HEK293 (cell line): Measurements from ENCODE around the gene B4GAT1.

Source experiments
- BCL11B ChIP-seq: fragments of 450-650 bp; formaldehyde crosslinking; IDR thresholded peaks from 2 replicates; pipeline ENCODE4 v1.5.1; 2016; ENCODE audit warnings: low read depth, missing biosample characterization, missing genetic modification characterization
- CTCF ChIP-seq: fragments of 450-650 bp; formaldehyde crosslinking; IDR thresholded peaks from 2 replicates; pipeline ENCODE4 v1.5.1; 2016; ENCODE audit warnings: missing biosample characterization, missing genetic modification characterization
- GLI4 ChIP-seq: fragments of 450-650 bp; formaldehyde crosslinking; IDR thresholded peaks from 2 replicates; pipeline ENCODE4 v1.5.1; 2016; ENCODE audit warnings: missing biosample characterization, missing genetic modification characterization
- MEIS1 ChIP-seq: sonication (generic); formaldehyde crosslinking; IDR thresholded peaks from 2 replicates; pipeline ENCODE4 v1.8.1; 2022; ENCODE audit warnings: missing genetic modification reagents, mild to moderate bottlenecking, borderline replicate concordance
- TCF7L2 ChIP-seq: IDR thresholded peaks from 2 replicates; pipeline ENCODE4 v1.6.1; 2011; ENCODE audit warnings: low read depth, mild to moderate bottlenecking, inconsistent platforms, low read length, moderate library complexity, borderline replicate concordance
- ZBTB6 ChIP-seq: fragments of 450-650 bp; formaldehyde crosslinking; IDR thresholded peaks from 2 replicates; pipeline ENCODE4 v1.5.1; 2017; ENCODE audit warnings: missing biosample characterization, missing genetic modification characterization
- ZNF155 ChIP-seq: fragments of 450-650 bp; formaldehyde crosslinking; IDR thresholded peaks from 2 replicates; pipeline ENCODE4 v1.5.1; 2016; ENCODE audit warnings: missing biosample characterization, missing genetic modification characterization
- ZNF174 ChIP-seq: fragments of 450-650 bp; formaldehyde crosslinking; IDR thresholded peaks from 2 replicates; pipeline ENCODE4 v1.5.0; 2017; ENCODE audit warnings: missing biosample characterization, mild to moderate bottlenecking, missing genetic modification characterization
- ZNF274 ChIP-seq, 2 experiments: fragments of 200-500 bp in 1 of 2; fragments of 450-650 bp in 1 of 2; sonication (Bioruptor generic) in 1 of 2; formaldehyde crosslinking in 1 of 2; IDR thresholded peaks; 2 replicates each; pipeline versions ENCODE4 v1.5.1 to v1.6.1; 2014 to 2016; ENCODE audit warnings: borderline replicate concordance in 1 of 2, inconsistent platforms in 1 of 2, low read length in 1 of 2, missing biosample characterization in 1 of 2, missing genetic modification characterization in 1 of 2
- ZNF335 ChIP-seq: fragments of 450-650 bp; formaldehyde crosslinking; conservative IDR thresholded peaks from 2 replicates; pipeline ENCODE4 v1.5.1; 2016; ENCODE audit warnings: missing biosample characterization, missing genetic modification characterization
- ZNF398 ChIP-seq: fragments of 450-650 bp; formaldehyde crosslinking; IDR thresholded peaks from 2 replicates; pipeline ENCODE4 v1.5.1; 2017; ENCODE audit warnings: missing biosample characterization, missing genetic modification characterization
- ZNF48 ChIP-seq: fragments of 450-650 bp; formaldehyde crosslinking; IDR thresholded peaks from 2 replicates; pipeline ENCODE4 v1.5.1; 2016; ENCODE audit warnings: missing biosample characterization, missing genetic modification characterization
- ZNF488 ChIP-seq: fragments of 450-650 bp; formaldehyde crosslinking; IDR thresholded peaks from 2 replicates; pipeline ENCODE4 v1.5.1; 2016; ENCODE audit warnings: missing biosample characterization, missing genetic modification characterization
- ZNF596 ChIP-seq: fragments of 450-650 bp; IDR thresholded peaks from 2 replicates; pipeline ENCODE4 v1.5.0; 2018; ENCODE audit warnings: missing biosample characterization, mild to moderate bottlenecking, missing genetic modification characterization, moderate library complexity
- ZNF624 ChIP-seq: fragments of 450-650 bp; formaldehyde crosslinking; IDR thresholded peaks from 2 replicates; pipeline ENCODE4 v1.5.1; 2017; ENCODE audit warnings: missing biosample characterization, missing genetic modification characterization
- ZNF658 ChIP-seq: fragments of 450-650 bp; formaldehyde crosslinking; IDR thresholded peaks from 2 replicates; pipeline ENCODE4; 2016; ENCODE audit warnings: missing biosample characterization, missing genetic modification characterization
- ZNF707 ChIP-seq: fragments of 450-650 bp; formaldehyde crosslinking; IDR thresholded peaks from 2 replicates; pipeline ENCODE4 v1.5.1; 2016; ENCODE audit warnings: missing biosample characterization, missing genetic modification characterization
- TF ChIP-seq, protein P1 (sequence below): fragments of 450-650 bp; formaldehyde crosslinking; IDR thresholded peaks from 2 replicates; pipeline ENCODE4 v1.5.1; 2016; ENCODE audit warnings: missing biosample characterization, missing genetic modification characterization
- TF ChIP-seq, protein P2 (sequence below): fragments of 450-650 bp; formaldehyde crosslinking; IDR thresholded peaks from 2 replicates; pipeline ENCODE4 v1.5.1; 2016; ENCODE audit warnings: missing biosample characterization, missing genetic modification characterization
- TF ChIP-seq, protein P3 (sequence below): fragments of 450-650 bp; formaldehyde crosslinking; IDR thresholded peaks from 2 replicates; pipeline ENCODE4 v1.5.1; 2016; ENCODE audit warnings: missing biosample characterization, missing genetic modification characterization
- TF ChIP-seq, protein P4 (sequence below): fragments of 450-650 bp; formaldehyde crosslinking; IDR thresholded peaks from 2 replicates; pipeline ENCODE4 v1.5.1; 2016; ENCODE audit warnings: missing biosample characterization, missing genetic modification characterization
- TF ChIP-seq, protein P5 (sequence below): fragments of 450-650 bp; formaldehyde crosslinking; IDR thresholded peaks from 2 replicates; pipeline ENCODE4 v1.5.1; 2016; ENCODE audit warnings: missing biosample characterization, missing genetic modification characterization

Gene B4GAT1

GRCh38 chr11:66371627-66372415, 24.4 kb upstream of the B4GAT1 start, which contains the start of gene SLC29A2 (continued):
- TF ChIP-seq, protein P1, sequence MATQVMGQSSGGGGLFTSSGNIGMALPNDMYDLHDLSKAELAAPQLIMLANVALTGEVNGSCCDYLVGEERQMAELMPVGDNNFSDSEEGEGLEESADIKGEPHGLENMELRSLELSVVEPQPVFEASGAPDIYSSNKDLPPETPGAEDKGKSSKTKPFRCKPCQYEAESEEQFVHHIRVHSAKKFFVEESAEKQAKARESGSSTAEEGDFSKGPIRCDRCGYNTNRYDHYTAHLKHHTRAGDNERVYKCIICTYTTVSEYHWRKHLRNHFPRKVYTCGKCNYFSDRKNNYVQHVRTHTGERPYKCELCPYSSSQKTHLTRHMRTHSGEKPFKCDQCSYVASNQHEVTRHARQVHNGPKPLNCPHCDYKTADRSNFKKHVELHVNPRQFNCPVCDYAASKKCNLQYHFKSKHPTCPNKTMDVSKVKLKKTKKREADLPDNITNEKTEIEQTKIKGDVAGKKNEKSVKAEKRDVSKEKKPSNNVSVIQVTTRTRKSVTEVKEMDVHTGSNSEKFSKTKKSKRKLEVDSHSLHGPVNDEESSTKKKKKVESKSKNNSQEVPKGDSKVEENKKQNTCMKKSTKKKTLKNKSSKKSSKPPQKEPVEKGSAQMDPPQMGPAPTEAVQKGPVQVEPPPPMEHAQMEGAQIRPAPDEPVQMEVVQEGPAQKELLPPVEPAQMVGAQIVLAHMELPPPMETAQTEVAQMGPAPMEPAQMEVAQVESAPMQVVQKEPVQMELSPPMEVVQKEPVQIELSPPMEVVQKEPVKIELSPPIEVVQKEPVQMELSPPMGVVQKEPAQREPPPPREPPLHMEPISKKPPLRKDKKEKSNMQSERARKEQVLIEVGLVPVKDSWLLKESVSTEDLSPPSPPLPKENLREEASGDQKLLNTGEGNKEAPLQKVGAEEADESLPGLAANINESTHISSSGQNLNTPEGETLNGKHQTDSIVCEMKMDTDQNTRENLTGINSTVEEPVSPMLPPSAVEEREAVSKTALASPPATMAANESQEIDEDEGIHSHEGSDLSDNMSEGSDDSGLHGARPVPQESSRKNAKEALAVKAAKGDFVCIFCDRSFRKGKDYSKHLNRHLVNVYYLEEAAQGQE = no peak
- TF ChIP-seq ZNF596 (no peak), ZNF274 (IDR thresholded peaks at IDR 0.05; ENCODE audit: low read length) (no peak), ZNF274 (tag by site-specific recombination; IDR thresholded peaks at IDR 0.05; ENCODE audit: borderline replicate concordance) (no peak), BCL11B (tag by site-specific recombination) (0 out of 2 replicates have a peak, but pooled peaks have one; percentile 40), ZNF335 (tag by site-specific recombination) (peak; percentile 96), ZNF624 (tag by site-specific recombination) (no peak), ZBTB6 (tag by site-specific recombination) (no peak), ZNF398 (tag by site-specific recombination) (peak; percentile 98), TCF7L2 (no peak), CTCF (tag by site-specific recombination) (0 out of 2 replicates have a peak, but pooled peaks have one; percentile 24), ZNF488 (no peak), ZNF174 (no peak), MEIS1 (no peak), GLI4 (tag by site-specific recombination) (no peak), ZNF48 (tag by site-specific recombination) (no peak), ZNF155 (tag by site-specific recombination) (no peak), ZNF707 (tag by site-specific recombination) (no peak), ZNF658 (tag by site-specific recombination) (no peak)
- TF ChIP-seq, protein P2, sequence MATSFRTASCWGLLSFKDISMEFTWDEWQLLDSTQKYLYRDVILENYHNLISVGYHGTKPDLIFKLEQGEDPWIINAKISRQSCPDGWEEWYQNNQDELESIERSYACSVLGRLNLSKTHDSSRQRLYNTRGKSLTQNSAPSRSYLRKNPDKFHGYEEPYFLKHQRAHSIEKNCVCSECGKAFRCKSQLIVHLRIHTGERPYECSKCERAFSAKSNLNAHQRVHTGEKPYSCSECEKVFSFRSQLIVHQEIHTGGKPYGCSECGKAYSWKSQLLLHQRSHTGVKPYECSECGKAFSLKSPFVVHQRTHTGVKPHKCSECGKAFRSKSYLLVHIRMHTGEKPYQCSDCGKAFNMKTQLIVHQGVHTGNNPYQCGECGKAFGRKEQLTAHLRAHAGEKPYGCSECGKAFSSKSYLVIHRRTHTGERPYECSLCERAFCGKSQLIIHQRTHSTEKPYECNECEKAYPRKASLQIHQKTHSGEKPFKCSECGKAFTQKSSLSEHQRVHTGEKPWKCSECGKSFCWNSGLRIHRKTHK (tag by site-specific recombination) = no peak
- TF ChIP-seq, protein P3, sequence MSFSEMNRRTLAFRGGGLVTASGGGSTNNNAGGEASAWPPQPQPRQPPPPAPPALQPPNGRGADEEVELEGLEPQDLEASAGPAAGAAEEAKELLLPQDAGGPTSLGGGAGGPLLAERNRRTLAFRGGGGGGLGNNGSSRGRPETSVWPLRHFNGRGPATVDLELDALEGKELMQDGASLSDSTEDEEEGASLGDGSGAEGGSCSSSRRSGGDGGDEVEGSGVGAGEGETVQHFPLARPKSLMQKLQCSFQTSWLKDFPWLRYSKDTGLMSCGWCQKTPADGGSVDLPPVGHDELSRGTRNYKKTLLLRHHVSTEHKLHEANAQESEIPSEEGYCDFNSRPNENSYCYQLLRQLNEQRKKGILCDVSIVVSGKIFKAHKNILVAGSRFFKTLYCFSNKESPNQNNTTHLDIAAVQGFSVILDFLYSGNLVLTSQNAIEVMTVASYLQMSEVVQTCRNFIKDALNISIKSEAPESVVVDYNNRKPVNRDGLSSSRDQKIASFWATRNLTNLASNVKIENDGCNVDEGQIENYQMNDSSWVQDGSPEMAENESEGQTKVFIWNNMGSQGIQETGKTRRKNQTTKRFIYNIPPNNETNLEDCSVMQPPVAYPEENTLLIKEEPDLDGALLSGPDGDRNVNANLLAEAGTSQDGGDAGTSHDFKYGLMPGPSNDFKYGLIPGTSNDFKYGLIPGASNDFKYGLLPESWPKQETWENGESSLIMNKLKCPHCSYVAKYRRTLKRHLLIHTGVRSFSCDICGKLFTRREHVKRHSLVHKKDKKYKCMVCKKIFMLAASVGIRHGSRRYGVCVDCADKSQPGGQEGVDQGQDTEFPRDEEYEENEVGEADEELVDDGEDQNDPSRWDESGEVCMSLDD (tag by site-specific recombination) = peak; percentile 90
- TF ChIP-seq, protein P4, sequence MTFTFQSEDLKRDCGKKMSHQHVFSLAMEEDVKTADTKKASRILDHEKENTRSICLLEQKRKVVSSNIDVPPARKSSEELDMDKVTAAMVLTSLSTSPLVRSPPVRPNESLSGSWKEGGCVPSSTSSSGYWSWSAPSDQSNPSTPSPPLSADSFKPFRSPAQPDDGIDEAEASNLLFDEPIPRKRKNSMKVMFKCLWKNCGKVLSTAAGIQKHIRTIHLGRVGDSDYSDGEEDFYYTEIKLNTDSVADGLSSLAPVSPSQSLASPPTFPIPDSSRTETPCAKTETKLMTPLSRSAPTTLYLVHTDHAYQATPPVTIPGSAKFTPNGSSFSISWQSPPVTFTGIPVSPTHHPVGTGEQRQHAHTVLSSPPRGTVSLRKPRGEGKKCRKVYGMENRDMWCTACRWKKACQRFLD (tag by site-specific recombination) = no peak
- TF ChIP-seq, protein P5, sequence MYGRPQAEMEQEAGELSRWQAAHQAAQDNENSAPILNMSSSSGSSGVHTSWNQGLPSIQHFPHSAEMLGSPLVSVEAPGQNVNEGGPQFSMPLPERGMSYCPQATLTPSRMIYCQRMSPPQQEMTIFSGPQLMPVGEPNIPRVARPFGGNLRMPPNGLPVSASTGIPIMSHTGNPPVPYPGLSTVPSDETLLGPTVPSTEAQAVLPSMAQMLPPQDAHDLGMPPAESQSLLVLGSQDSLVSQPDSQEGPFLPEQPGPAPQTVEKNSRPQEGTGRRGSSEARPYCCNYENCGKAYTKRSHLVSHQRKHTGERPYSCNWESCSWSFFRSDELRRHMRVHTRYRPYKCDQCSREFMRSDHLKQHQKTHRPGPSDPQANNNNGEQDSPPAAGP (tag by site-specific recombination) = peak; percentile 60
